Common myeloid progenitor, CD34-positive (primary cell): ENCODE measurements around the gene FZD10.

Experiments
- CTCF ChIA-PET: fragments of 350-600 bp; sonication (Branson Sonifier 250); formaldehyde crosslinking; loops from one replicate; lab custom pipeline; 2021; ENCODE audit warnings: antibody characterized with exemption; lab: Charles Lee
- POLR2A ChIA-PET: fragments of 350-600 bp; sonication (Branson Sonifier 250); formaldehyde crosslinking; loops from one replicate; lab custom pipeline; 2021; ENCODE audit warnings: antibody characterized with exemption; lab: Charles Lee
- DNase-seq, 3 donors: peaks; one replicate each; pipeline versions ENCODE4 v3.0.0 to v3.0.0-alpha.2; 2013
- H3K27ac ChIP-seq, 2 experiments: 1 replicate in 1 of 2; 2 replicates in 1 of 2; pipeline ENCODE4 v1.7.0; 2013; ENCODE audit warnings: inconsistent platforms in 2 of 2, low read length in 2 of 2, mild to moderate bottlenecking in 2 of 2, low read depth in 1 of 2, moderate library complexity in 1 of 2; ENCODE audit not compliant: severe bottlenecking in 2 of 2, insufficient read depth in 1 of 2, poor library complexity in 1 of 2
- H3K27me3 ChIP-seq, 5 experiments: replicated peaks in 2 of 5; 1 replicate in 3 of 5; 2 replicates in 2 of 5; pipeline versions ENCODE4 v1.6.1 to v1.7.0; 2013; ENCODE audit warnings: low read length in 4 of 5, mild to moderate bottlenecking in 2 of 5, moderate library complexity in 2 of 5, inconsistent platforms in 1 of 5; ENCODE audit not compliant: insufficient read depth in 5 of 5, control insufficient read depth in 4 of 5
- H3K36me3 ChIP-seq, 4 experiments: 1 replicate in 2 of 4; 2 replicates in 2 of 4; pipeline versions ENCODE4 v1.6.1 to v1.7.0; 2013; ENCODE audit warnings: low read length in 3 of 4, control low read depth in 1 of 4, mild to moderate bottlenecking in 1 of 4; ENCODE audit not compliant: control insufficient read depth in 4 of 4, insufficient read depth in 4 of 4
- H3K4me1 ChIP-seq, 4 experiments: 1 replicate in 3 of 4; 2 replicates in 1 of 4; pipeline versions ENCODE4 v1.6.1 to v1.7.1; 2013; ENCODE audit warnings: low read length in 3 of 4, mild to moderate bottlenecking in 3 of 4, control low read depth in 1 of 4, inconsistent platforms in 1 of 4, moderate library complexity in 1 of 4; ENCODE audit not compliant: control insufficient read depth in 4 of 4, insufficient read depth in 4 of 4; ENCODE audit errors: control extremely low read depth in 1 of 4
- H3K4me3 ChIP-seq, 7 experiments: 1 replicate in 4 of 7; 2 replicates in 3 of 7; pipeline versions ENCODE4 v1.5.1 to v1.7.0; 2013; ENCODE audit warnings: mild to moderate bottlenecking in 7 of 7, low read length in 6 of 7, moderate library complexity in 6 of 7, inconsistent platforms in 2 of 7, low read depth in 2 of 7, control low read depth in 1 of 7; ENCODE audit not compliant: insufficient read depth in 4 of 7, control insufficient read depth in 1 of 7; ENCODE audit errors: extremely low read depth in 1 of 7
- H3K9me3 ChIP-seq, 5 experiments: 1 replicate in 4 of 5; 2 replicates in 1 of 5; pipeline versions ENCODE4 v1.6.1 to v1.7.1; 2013; ENCODE audit warnings: low read length in 4 of 5, mild to moderate bottlenecking in 2 of 5, inconsistent platforms in 1 of 5, low read depth in 1 of 5, moderate library complexity in 1 of 5; ENCODE audit not compliant: control insufficient read depth in 4 of 5, insufficient read depth in 2 of 5; ENCODE audit errors: control extremely low read depth in 1 of 5
- WGBS: methylation state at CpG from one replicate; pipeline ENCODE4 v1.1.5; 2013; ENCODE audit not compliant: insufficient coverage; 5-methylcytosine and 5-hydroxymethylcytosine counted together

FZD10 gene

GRCh38 chr12:130138478-130138877 is 23.8 kb upstream of the FZD10 start:
- 97% methylated on average over 15 of the region's 20 CpGs for WGBS
- Histone ChIP-seq H3K4me3 (no peak overlapping the region), H3K9me3 (no peaks in the 10 kb centered on the region), H3K27me3 (peaks cover 0 to 66% (median 5%) of the 10 kb centered on the region in 5 experiments), H3K27ac (no peak overlapping the region), H3K36me3 (no peaks in the 10 kb centered on the region), H3K4me1 (no peaks in the 10 kb centered on the region)
- no peak for DNase-seq
- POLR2A ChIA-PET = no interaction called here
- CTCF ChIA-PET = no interaction called here

GRCh38 chr12:130139567-130140421 is 22.5 kb upstream of the FZD10 start:
- CTCF ChIA-PET = no interaction called here
- WGBS = 82% methylated on average over 15 of the region's 25 CpGs
- no peak overlapping the region for H3K4me3 ChIP-seq
- H3K27ac ChIP-seq = no peak overlapping the region
- peaks cover 0 to 54% (median 5%) of the 10 kb centered on the region in 5 experiments for H3K27me3 ChIP-seq
- POLR2A ChIA-PET = interaction anchor here (0.6 kb wide), 1 partner anchor 409 kb away, joined by 3 read pairs; no protein-coding TSS in a partner anchor
- H3K4me1 ChIP-seq = no peaks in the 10 kb centered on the region
- DNase-seq = no peak
- no peaks in the 10 kb centered on the region for H3K9me3 ChIP-seq
- no peaks in the 10 kb centered on the region for H3K36me3 ChIP-seq

- POLR2A ChIA-PET = no interaction called here
- no peaks in the 10 kb centered on the region for H3K9me3 ChIP-seq
- no peaks in the 10 kb centered on the region for H3K36me3 ChIP-seq
- no peak for DNase-seq
- H3K4me3 ChIP-seq = no peak overlapping the region
- H3K27me3 ChIP-seq = peaks cover 0 to 57% (median 6%) of the 10 kb centered on the region in 5 experiments
- no peaks in the 10 kb centered on the region for H3K4me1 ChIP-seq
- 84% methylated on average over 6 of the region's 11 CpGs for WGBS
- no peak overlapping the region for H3K27ac ChIP-seq
- CTCF ChIA-PET = no interaction called here
Observed at GRCh38 chr12:130141105-130141504, 21.2 kb upstream of the FZD10 start.

- H3K9me3 ChIP-seq = no peaks in the 10 kb centered on the region
- no peak overlapping the region for H3K4me3 ChIP-seq
- WGBS = 67% methylated on average over 12 of the region's 18 CpGs
- peaks cover 0 to 52% (median 4%) of the 10 kb centered on the region in 5 experiments for H3K27me3 ChIP-seq
- no peaks in the 10 kb centered on the region for H3K4me1 ChIP-seq
- POLR2A ChIA-PET = interaction anchor here (0.5 kb wide), 1 partner anchor 12 kb away, joined by 6 read pairs; no protein-coding TSS in a partner anchor
- CTCF ChIA-PET = no interaction called here
- no peaks in the 10 kb centered on the region for H3K36me3 ChIP-seq
- H3K27ac ChIP-seq = no peak overlapping the region
- DNase-seq = no peak
Observed at GRCh38 chr12:130141901-130142683, 20.2 kb upstream of the FZD10 start.

- H3K4me1 ChIP-seq = no peaks in the 10 kb centered on the region
- POLR2A ChIA-PET = no interaction called here
- no peak overlapping the region for H3K4me3 ChIP-seq
- no peaks in the 10 kb centered on the region for H3K9me3 ChIP-seq
- H3K36me3 ChIP-seq = no peaks in the 10 kb centered on the region
- H3K27ac ChIP-seq = no peak overlapping the region
- CTCF ChIA-PET = no interaction called here
- H3K27me3 ChIP-seq = peaks cover 0 to 47% (median 2%) of the 10 kb centered on the region in 5 experiments
- 83% methylated on average over 14 of the region's 14 CpGs for WGBS
- no peak for DNase-seq
Observed at GRCh38 chr12:130142736-130143135, 19.5 kb upstream of the FZD10 start.

- H3K9me3 ChIP-seq = no peaks in the 10 kb centered on the region
- H3K36me3 ChIP-seq = no peaks in the 10 kb centered on the region
- no peaks in the 10 kb centered on the region for H3K4me1 ChIP-seq
- no peak for DNase-seq
- H3K27ac ChIP-seq = no peak overlapping the region
- 90% methylated on average over 8 of the region's 9 CpGs for WGBS
- CTCF ChIA-PET = no interaction called here
- peaks cover 0 to 45% (median 2%) of the 10 kb centered on the region in 5 experiments for H3K27me3 ChIP-seq
- H3K4me3 ChIP-seq = no peak overlapping the region
- POLR2A ChIA-PET = no interaction called here
Observed at GRCh38 chr12:130143136-130143535, 19.1 kb upstream of the FZD10 start.

- DNase-seq = no peak
- ChIA-PET POLR2A (no interaction called here), CTCF (no interaction called here)
- peaks cover 0 to 35% (median 2%) of the 10 kb centered on the region in 5 experiments for H3K27me3 ChIP-seq
- no peak overlapping the region for H3K27ac ChIP-seq
- 90% methylated on average over 7 of the region's 10 CpGs for WGBS
- H3K4me3 ChIP-seq = no peak overlapping the region
- H3K36me3 ChIP-seq = no peaks in the 10 kb centered on the region
- H3K4me1 ChIP-seq = no peaks in the 10 kb centered on the region
- H3K9me3 ChIP-seq = no peaks in the 10 kb centered on the region
Observed at GRCh38 chr12:130144256-130144655, 18.0 kb upstream of the FZD10 start.
